ENCODE data around the gene EDIL3. TPM values are rescaled to one million over a fixed set of nuclear protein-coding genes. Genes with fewer than 3 reads are reported as not detected.
"Not testable (repeated sequence)": the region's sequence is repeated elsewhere in the genome, so short reads cannot be mapped to it uniquely, and the experiment has no call there.

Gene EDIL3
- total RNA-seq, 2 experiments from 2014 or later: not detected

DNA sequence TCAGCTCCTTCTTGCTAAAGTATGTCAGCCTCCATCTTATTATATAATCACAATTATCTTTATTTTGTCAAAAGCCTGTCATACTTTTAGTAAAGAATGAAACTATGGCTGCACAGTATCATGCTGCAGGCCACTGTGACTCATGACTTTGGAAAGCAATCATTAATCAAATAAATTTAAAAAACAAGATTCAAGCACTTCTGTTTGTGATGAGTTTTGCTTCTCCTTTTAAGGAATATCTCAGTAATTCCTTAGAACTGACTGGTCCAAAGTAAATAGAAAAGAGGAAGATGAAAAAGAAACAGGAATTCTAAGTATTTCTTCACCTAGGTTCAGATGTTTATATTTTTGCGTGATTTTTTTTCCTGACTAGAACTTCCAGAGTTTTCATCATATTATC is 83.1 kb downstream of the EDIL3 start:
- Mint-ChIP-seq H3K36me3 (ENCODE audit: low read depth) (no peaks in the 10 kb centered on the region), H3K9me3 (no peaks in the 10 kb centered on the region), H3K4me3 (no peak overlapping the region), H3K27ac (no peak overlapping the region), H3K4me1 (ENCODE audit: low read depth) (no peaks in the 10 kb centered on the region), H3K27me3 (no peaks in the 10 kb centered on the region)
- H3K36me3 ChIP-seq (ENCODE audit: insufficient read depth, low read length): no peaks in the 10 kb centered on the region
- DNase-seq (no peak), ATAC-seq (ENCODE audit: poor library complexity) (no peak)
- no peak overlapping the region for H3K27ac ChIP-seq (ENCODE audit: low read depth in 1 of 2, low read length in 2 of 2)
- intact Hi-C loops (cut with DNase I, micrococcal nuclease): no loop called here
- H3K4me1 ChIP-seq (ENCODE audit: insufficient read depth, low read length): no peaks in the 10 kb centered on the region
- H3K4me3 ChIP-seq (ENCODE audit: low read length): no peak overlapping the region
- CTCF ChIA-PET: no interaction called here
- H3K27me3 ChIP-seq (ENCODE audit: control insufficient read depth in 1 of 2, insufficient read depth in 2 of 2, low read length in 2 of 2): no peaks in the 10 kb centered on the region
- TF ChIP-seq, protein P1, sequence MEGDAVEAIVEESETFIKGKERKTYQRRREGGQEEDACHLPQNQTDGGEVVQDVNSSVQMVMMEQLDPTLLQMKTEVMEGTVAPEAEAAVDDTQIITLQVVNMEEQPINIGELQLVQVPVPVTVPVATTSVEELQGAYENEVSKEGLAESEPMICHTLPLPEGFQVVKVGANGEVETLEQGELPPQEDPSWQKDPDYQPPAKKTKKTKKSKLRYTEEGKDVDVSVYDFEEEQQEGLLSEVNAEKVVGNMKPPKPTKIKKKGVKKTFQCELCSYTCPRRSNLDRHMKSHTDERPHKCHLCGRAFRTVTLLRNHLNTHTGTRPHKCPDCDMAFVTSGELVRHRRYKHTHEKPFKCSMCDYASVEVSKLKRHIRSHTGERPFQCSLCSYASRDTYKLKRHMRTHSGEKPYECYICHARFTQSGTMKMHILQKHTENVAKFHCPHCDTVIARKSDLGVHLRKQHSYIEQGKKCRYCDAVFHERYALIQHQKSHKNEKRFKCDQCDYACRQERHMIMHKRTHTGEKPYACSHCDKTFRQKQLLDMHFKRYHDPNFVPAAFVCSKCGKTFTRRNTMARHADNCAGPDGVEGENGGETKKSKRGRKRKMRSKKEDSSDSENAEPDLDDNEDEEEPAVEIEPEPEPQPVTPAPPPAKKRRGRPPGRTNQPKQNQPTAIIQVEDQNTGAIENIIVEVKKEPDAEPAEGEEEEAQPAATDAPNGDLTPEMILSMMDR (IDR thresholded peaks at IDR 0.05): no peak
- POLR2A ChIA-PET: no interaction called here
- no peaks in the 10 kb centered on the region for H3K9me3 ChIP-seq (ENCODE audit: control insufficient read depth in 1 of 2, insufficient read depth in 1 of 2, low read length in 2 of 2)

DNA sequence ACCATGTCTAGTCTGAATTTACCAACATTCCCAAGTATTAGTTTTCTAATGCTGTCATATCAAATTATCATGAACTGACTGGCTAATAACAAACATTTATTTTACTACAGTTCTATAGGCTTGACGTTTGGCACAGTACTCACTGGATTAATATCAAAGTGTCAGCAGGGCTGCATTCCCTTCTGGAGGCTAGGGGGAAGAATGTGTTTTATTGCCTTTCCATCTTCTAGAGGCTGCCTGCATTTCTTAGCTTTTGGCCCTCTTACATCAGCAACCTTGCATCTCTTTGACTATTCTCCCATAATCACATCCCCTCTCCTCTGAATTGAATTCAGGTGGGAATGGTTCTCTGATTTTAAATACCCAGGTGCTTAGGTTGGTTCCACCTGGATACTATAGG is 84.7 kb downstream of the EDIL3 start:
- Histone ChIP-seq H3K36me3 (ENCODE audit: insufficient read depth, low read length) (no peaks in the 10 kb centered on the region), H3K4me3 (ENCODE audit: low read length) (no peak overlapping the region), H3K4me1 (ENCODE audit: insufficient read depth, low read length) (no peaks in the 10 kb centered on the region), H3K9me3 (ENCODE audit: control insufficient read depth in 1 of 2, insufficient read depth in 1 of 2, low read length in 2 of 2) (no peaks in the 10 kb centered on the region), H3K27me3 (ENCODE audit: control insufficient read depth in 1 of 2, insufficient read depth in 2 of 2, low read length in 2 of 2) (no peaks in the 10 kb centered on the region), H3K27ac (ENCODE audit: low read depth in 1 of 2, low read length in 2 of 2) (no peak overlapping the region)
- DNase-seq: no peak
- Mint-ChIP-seq H3K36me3 (ENCODE audit: low read depth) (no peaks in the 10 kb centered on the region), H3K4me3 (no peak overlapping the region), H3K9me3 (no peaks in the 10 kb centered on the region), H3K27me3 (no peaks in the 10 kb centered on the region), H3K27ac (no peak overlapping the region), H3K4me1 (ENCODE audit: low read depth) (no peaks in the 10 kb centered on the region)
- intact Hi-C loops (cut with DNase I, micrococcal nuclease): no loop called here
- CTCF ChIA-PET: no interaction called here
- TF ChIP-seq, protein P1 (IDR thresholded peaks at IDR 0.05): no peak
- POLR2A ChIA-PET: no interaction called here
- ATAC-seq (ENCODE audit: poor library complexity): no peak

DNA sequence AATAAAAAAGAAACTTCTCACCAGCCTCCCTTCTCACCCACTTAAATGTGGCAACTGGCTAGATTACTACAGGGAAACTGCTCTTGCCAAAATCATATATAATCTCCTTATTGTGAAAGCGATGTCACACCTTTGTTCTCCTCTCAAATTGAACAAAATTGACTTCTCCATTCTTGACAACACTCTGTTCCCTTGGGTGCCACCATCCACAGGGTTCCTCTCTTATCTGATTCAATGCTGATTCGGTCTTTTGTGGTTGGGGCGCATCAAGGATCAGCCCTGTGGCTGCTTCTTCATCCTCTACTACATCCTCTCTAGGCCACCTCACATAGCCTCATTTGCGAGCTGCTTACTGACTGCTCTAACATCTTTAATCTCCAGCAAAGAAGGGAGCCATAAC is 86.1 kb downstream of the EDIL3 start:
- Mint-ChIP-seq H3K27ac (no peak overlapping the region), H3K4me3 (no peak overlapping the region), H3K9me3 (no peaks in the 10 kb centered on the region), H3K4me1 (ENCODE audit: low read depth) (no peaks in the 10 kb centered on the region), H3K36me3 (ENCODE audit: low read depth) (no peaks in the 10 kb centered on the region), H3K27me3 (no peaks in the 10 kb centered on the region)
- DNase-seq: no peak
- CTCF ChIA-PET: no interaction called here
- Histone ChIP-seq H3K4me3 (ENCODE audit: low read length) (no peak overlapping the region), H3K36me3 (ENCODE audit: insufficient read depth, low read length) (no peaks in the 10 kb centered on the region), H3K27me3 (ENCODE audit: control insufficient read depth in 1 of 2, insufficient read depth in 2 of 2, low read length in 2 of 2) (no peaks in the 10 kb centered on the region), H3K9me3 (ENCODE audit: control insufficient read depth in 1 of 2, insufficient read depth in 1 of 2, low read length in 2 of 2) (no peaks in the 10 kb centered on the region), H3K4me1 (ENCODE audit: insufficient read depth, low read length) (no peaks in the 10 kb centered on the region), H3K27ac (ENCODE audit: low read depth in 1 of 2, low read length in 2 of 2) (no peak overlapping the region)
- POLR2A ChIA-PET: no interaction called here
- TF ChIP-seq, protein P1 (IDR thresholded peaks at IDR 0.05): no peak
- no peak for ATAC-seq (ENCODE audit: poor library complexity)
- intact Hi-C loops (cut with DNase I, micrococcal nuclease): no loop called here

DNA sequence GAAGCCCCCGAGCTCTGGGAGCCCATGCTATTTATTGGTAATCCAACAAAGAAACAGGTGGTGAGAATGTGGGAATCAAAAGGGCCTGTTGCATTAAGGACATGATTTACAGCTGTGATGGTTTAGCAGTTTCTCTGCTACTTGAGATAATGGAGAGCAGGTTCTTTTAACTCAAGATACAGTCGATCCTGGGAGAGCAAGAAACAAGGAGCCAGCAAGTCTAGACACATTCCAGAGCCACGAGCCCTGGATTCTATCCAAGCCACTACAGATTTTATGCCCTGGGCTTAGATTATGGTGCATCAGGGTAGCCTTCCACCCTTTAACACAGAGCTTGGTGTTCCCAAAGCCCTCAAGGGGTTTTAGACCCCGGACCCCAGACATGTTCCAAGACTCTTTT is 87.0 kb downstream of the EDIL3 start:
- H3K4me3 ChIP-seq (ENCODE audit: low read length); POLR2A ChIA-PET; H3K27me3 Mint-ChIP-seq; H3K4me3 Mint-ChIP-seq; H3K4me1 ChIP-seq (ENCODE audit: insufficient read depth, low read length); intact Hi-C loops (cut with DNase I, micrococcal nuclease); CTCF ChIA-PET; H3K4me1 Mint-ChIP-seq (ENCODE audit: low read depth); H3K27ac ChIP-seq (ENCODE audit: low read depth in 1 of 2, low read length in 2 of 2); H3K36me3 Mint-ChIP-seq (ENCODE audit: low read depth); H3K27me3 ChIP-seq (ENCODE audit: control insufficient read depth in 1 of 2, insufficient read depth in 2 of 2, low read length in 2 of 2); ATAC-seq (ENCODE audit: poor library complexity); H3K9me3 ChIP-seq (ENCODE audit: control insufficient read depth in 1 of 2, insufficient read depth in 1 of 2, low read length in 2 of 2); H3K27ac Mint-ChIP-seq; H3K9me3 Mint-ChIP-seq; H3K36me3 ChIP-seq (ENCODE audit: insufficient read depth, low read length); DNase-seq: not testable (repeated sequence)

All from CD4-positive, alpha-beta T cell (primary cell).